HEK293 (cell line): ENCODE measurements around the gene CABLES2.
A peak's percentile ranks its signal among the peaks of the same experiment; 100 is the strongest.

ENCODE experiments used
- CTCF ChIA-PET: fragments of 350-600 bp; formaldehyde crosslinking; extraction: SDS; loops from one replicate; lab custom pipeline; 2021; ENCODE audit warnings: antibody characterized with exemption; lab: Yijun Ruan, JAX
- POLR2A ChIA-PET: fragments of 300-600 bp; formaldehyde crosslinking; extraction: SDS; loops from one replicate; lab custom pipeline; 2020; ENCODE audit warnings: antibody characterized with exemption, inconsistent platforms; lab: Yijun Ruan, JAX
- H3K27ac ChIP-seq: fragments of 200-500 bp; sonication (Bioruptor generic); 2 replicates; pipeline ENCODE4 v1.5.1; 2014; ENCODE audit warnings: low read depth, low read length, control low read depth, inconsistent platforms; ENCODE audit errors: extremely low read depth
- H3K36me3 ChIP-seq, 2 experiments: fragments of 200-500 bp in 1 of 2; sonication (Bioruptor generic) in 1 of 2; 1 replicate in 1 of 2; 2 replicates in 1 of 2; pipeline ENCODE4 v1.5.1; 2014 to 2017; ENCODE audit warnings: inconsistent platforms in 2 of 2, low read length in 2 of 2; ENCODE audit not compliant: control insufficient read depth in 2 of 2, insufficient read depth in 1 of 2
- H3K4me1 ChIP-seq: fragments of 200-500 bp; sonication (Bioruptor generic); 2 replicates; pipeline ENCODE4 v1.5.1; 2014; ENCODE audit warnings: mild to moderate bottlenecking, low read length, inconsistent platforms; ENCODE audit not compliant: control insufficient read depth, insufficient read depth
- H3K4me3 ChIP-seq: 2 replicates; pipeline ENCODE4 v1.5.1; 2011; ENCODE audit warnings: low read depth, mild to moderate bottlenecking, control low read depth, low read length, moderate library complexity
- H3K9me3 ChIP-seq: fragments of 200-500 bp; sonication (Bioruptor generic); 2 replicates; pipeline ENCODE4 v1.5.1; 2014; ENCODE audit warnings: low read depth, low read length, inconsistent platforms; ENCODE audit not compliant: control insufficient read depth, insufficient read depth
- FEZF1 ChIP-seq: fragments of 450-650 bp; formaldehyde crosslinking; IDR thresholded peaks from 2 replicates; pipeline ENCODE4 v1.5.1; 2016; ENCODE audit warnings: missing biosample characterization, missing genetic modification characterization
- GLI4 ChIP-seq: fragments of 450-650 bp; formaldehyde crosslinking; IDR thresholded peaks from 2 replicates; pipeline ENCODE4 v1.5.1; 2016; ENCODE audit warnings: missing biosample characterization, missing genetic modification characterization
- KLF10 ChIP-seq: fragments of 450-650 bp; IDR thresholded peaks from 2 replicates; pipeline ENCODE4 v1.5.1; 2018; ENCODE audit warnings: missing biosample characterization, mild to moderate bottlenecking, missing genetic modification characterization
- PRDM1 ChIP-seq: fragments of 450-650 bp; formaldehyde crosslinking; IDR thresholded peaks from 2 replicates; pipeline ENCODE4; 2016; ENCODE audit warnings: missing biosample characterization, missing genetic modification characterization
- SP3 ChIP-seq: fragments of 450-650 bp; formaldehyde crosslinking; IDR thresholded peaks from 2 replicates; pipeline ENCODE4 v1.5.1; 2016; ENCODE audit warnings: missing biosample characterization, missing genetic modification characterization
- TCF7L2 ChIP-seq: IDR thresholded peaks from 2 replicates; pipeline ENCODE4 v1.6.1; 2011; ENCODE audit warnings: low read depth, mild to moderate bottlenecking, inconsistent platforms, low read length, moderate library complexity, borderline replicate concordance
- ZFP69B ChIP-seq: fragments of 450-650 bp; formaldehyde crosslinking; IDR thresholded peaks from 2 replicates; pipeline ENCODE4 v1.5.1; 2016; ENCODE audit warnings: missing biosample characterization, missing genetic modification characterization
- ZIC2 ChIP-seq: fragments of 450-650 bp; formaldehyde crosslinking; IDR thresholded peaks from 2 replicates; pipeline ENCODE4 v1.5.1; 2016; ENCODE audit warnings: missing biosample characterization, missing genetic modification characterization
- ZNF10 ChIP-seq: fragments of 450-650 bp; formaldehyde crosslinking; IDR thresholded peaks from 2 replicates; pipeline ENCODE4 v1.5.1; 2017; ENCODE audit warnings: missing biosample characterization, missing genetic modification characterization
- ZNF138 ChIP-seq: fragments of 450-650 bp; formaldehyde crosslinking; IDR thresholded peaks from 2 replicates; pipeline ENCODE4 v1.5.1; 2016; ENCODE audit warnings: missing biosample characterization, missing genetic modification characterization, borderline replicate concordance
- ZNF184 ChIP-seq: fragments of 450-650 bp; IDR thresholded peaks from 2 replicates; pipeline ENCODE4 v1.5.1; 2018; ENCODE audit warnings: missing biosample characterization, mild to moderate bottlenecking, missing genetic modification characterization
- ZNF571 ChIP-seq: fragments of 450-650 bp; formaldehyde crosslinking; IDR thresholded peaks from 2 replicates; pipeline ENCODE4 v1.5.0; 2017; ENCODE audit warnings: missing biosample characterization, missing genetic modification characterization
- ZNF664 ChIP-seq: fragments of 450-650 bp; formaldehyde crosslinking; IDR thresholded peaks from 2 replicates; pipeline ENCODE4 v1.5.1; 2016; ENCODE audit warnings: missing biosample characterization, missing genetic modification characterization
- TF ChIP-seq, protein P1 (sequence below): fragments of 450-650 bp; formaldehyde crosslinking; IDR thresholded peaks from 2 replicates; pipeline ENCODE4 v1.5.1; 2017; ENCODE audit warnings: missing biosample characterization, missing genetic modification characterization
- TF ChIP-seq, protein P2 (sequence below): fragments of 450-650 bp; formaldehyde crosslinking; IDR thresholded peaks from 2 replicates; pipeline ENCODE4 v1.5.1; 2016; ENCODE audit warnings: missing biosample characterization, missing genetic modification characterization
- TF ChIP-seq, protein P3 (sequence below): fragments of 450-650 bp; formaldehyde crosslinking; IDR thresholded peaks from 2 replicates; pipeline ENCODE4 v1.5.1; 2016; ENCODE audit warnings: missing biosample characterization, missing genetic modification characterization

CABLES2 gene

DNA sequence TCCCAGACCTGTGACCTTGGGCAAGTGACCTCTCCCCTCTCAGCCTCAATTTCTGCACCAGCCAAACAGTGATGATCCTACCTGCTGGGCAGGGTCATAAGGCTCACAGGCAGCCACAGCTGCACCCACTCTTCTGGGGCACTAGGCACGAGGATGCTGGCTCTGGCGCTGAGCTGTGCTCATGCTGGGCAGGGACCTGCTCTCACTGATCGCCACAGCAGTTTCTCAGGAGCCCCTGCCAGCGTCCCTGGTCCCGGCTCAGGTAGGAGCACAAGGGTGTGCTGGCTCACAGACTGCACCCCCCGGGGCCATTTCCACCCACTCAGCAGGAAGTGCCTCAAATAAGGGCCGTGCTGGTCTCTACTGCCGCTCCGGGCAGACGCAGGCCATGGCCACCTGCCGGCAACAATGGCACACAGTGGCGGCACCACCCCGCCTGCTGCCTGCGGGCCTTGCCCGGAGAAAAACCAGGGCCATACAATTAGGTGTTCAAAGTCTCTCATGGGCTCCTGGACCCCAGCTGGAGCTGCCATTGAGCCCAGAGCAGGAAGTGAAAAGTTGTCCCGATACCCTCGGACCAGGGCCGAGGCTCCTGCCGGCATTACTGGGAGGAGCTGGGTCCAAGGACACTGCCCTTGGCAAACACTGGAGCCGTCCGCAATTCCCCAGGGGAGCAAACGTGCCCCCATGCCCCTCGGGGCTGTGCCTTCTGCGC is 4.6 kb upstream of the CABLES2 start:
- H3K27ac ChIP-seq: no peak overlapping the region
- TF ChIP-seq ZFP69B (tag by site-specific recombination): no peak
- TF ChIP-seq ZNF184 (tag by site-specific recombination): no peak
- TF ChIP-seq PRDM1 (tag by site-specific recombination): no peak
- TF ChIP-seq ZIC2 (tag by site-specific recombination): peak; percentile 96
- TF ChIP-seq, protein P1, sequence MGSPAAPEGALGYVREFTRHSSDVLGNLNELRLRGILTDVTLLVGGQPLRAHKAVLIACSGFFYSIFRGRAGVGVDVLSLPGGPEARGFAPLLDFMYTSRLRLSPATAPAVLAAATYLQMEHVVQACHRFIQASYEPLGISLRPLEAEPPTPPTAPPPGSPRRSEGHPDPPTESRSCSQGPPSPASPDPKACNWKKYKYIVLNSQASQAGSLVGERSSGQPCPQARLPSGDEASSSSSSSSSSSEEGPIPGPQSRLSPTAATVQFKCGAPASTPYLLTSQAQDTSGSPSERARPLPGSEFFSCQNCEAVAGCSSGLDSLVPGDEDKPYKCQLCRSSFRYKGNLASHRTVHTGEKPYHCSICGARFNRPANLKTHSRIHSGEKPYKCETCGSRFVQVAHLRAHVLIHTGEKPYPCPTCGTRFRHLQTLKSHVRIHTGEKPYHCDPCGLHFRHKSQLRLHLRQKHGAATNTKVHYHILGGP (tag by site-specific recombination): no peak
- CTCF ChIA-PET: interaction anchor here (0.9 to 3.1 kb wide), 7 partner anchors 11 to 380 kb away, joined by 3 to 18 read pairs (median 5); no protein-coding TSS in a partner anchor

DNA sequence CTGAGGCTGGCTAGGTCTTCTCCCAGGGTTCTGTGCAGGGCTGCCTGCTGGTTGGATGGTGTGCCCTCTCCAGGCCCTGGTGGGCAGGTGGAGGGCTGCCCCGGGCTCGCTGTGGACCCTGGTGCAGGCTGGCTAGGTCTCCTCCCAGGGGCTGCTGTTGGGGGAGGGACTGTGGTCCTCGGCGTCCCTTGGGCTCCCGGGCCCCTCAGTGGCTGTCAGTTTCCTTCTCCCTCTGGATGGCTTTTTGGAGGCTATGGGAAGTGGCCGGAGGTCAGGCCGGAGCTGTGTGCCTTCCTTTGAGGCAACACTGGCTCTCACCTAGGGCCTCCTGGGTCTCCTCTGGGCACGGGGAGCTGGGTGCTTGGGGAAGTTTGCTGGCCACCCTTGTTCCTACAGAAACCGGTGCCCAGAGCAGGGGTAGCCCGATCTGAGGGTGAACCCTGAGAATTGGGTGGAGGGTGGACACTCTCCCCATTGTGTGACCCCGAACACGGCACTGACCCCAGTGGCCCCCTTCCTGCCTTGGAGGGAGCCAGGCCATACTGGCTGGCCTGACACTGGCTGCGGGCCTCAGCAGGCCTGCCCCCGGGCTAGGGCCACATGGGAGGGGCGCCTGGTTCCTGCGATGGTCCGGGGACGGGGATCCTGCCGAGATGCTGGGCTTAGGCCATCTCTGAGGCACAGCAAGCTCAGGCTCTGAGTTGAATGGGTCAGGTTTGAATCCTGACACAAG is 3.8 kb upstream of the CABLES2 start:
- Histone ChIP-seq H3K9me3 (no peaks in the 10 kb centered on the region), H3K27ac (no peak overlapping the region), H3K36me3 (no peaks in the 10 kb centered on the region), H3K4me3 (no peak overlapping the region), H3K4me1 (peaks cover 6% of the 10 kb centered on the region; the same call in 1 of the 2 replicates)
- POLR2A ChIA-PET: interaction anchor here (1.2 kb wide), 1 partner anchor 24 kb away, joined by 6 read pairs; the partner anchor contains the start of gene RPS21
- CTCF ChIA-PET: interaction anchor here (0.7 to 3.1 kb wide), 13 partner anchors 8 to 380 kb away, joined by 3 to 18 read pairs (median 5); no protein-coding TSS in a partner anchor
- TF ChIP-seq SP3 (no peak), ZNF571 (no peak), TCF7L2 (no peak), FEZF1 (no peak), KLF10 (tag by site-specific recombination) (no peak), ZNF10 (tag by site-specific recombination) (no peak), ZNF664 (tag by site-specific recombination) (no peak), ZNF138 (no peak), GLI4 (tag by site-specific recombination) (no peak)
- TF ChIP-seq, protein P2, sequence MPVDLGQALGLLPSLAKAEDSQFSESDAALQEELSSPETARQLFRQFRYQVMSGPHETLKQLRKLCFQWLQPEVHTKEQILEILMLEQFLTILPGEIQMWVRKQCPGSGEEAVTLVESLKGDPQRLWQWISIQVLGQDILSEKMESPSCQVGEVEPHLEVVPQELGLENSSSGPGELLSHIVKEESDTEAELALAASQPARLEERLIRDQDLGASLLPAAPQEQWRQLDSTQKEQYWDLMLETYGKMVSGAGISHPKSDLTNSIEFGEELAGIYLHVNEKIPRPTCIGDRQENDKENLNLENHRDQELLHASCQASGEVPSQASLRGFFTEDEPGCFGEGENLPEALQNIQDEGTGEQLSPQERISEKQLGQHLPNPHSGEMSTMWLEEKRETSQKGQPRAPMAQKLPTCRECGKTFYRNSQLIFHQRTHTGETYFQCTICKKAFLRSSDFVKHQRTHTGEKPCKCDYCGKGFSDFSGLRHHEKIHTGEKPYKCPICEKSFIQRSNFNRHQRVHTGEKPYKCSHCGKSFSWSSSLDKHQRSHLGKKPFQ (tag by site-specific recombination): no peak
- TF ChIP-seq, protein P3, sequence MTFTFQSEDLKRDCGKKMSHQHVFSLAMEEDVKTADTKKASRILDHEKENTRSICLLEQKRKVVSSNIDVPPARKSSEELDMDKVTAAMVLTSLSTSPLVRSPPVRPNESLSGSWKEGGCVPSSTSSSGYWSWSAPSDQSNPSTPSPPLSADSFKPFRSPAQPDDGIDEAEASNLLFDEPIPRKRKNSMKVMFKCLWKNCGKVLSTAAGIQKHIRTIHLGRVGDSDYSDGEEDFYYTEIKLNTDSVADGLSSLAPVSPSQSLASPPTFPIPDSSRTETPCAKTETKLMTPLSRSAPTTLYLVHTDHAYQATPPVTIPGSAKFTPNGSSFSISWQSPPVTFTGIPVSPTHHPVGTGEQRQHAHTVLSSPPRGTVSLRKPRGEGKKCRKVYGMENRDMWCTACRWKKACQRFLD (tag by site-specific recombination): no peak

More for the DNA sequence above, 4.6 kb upstream of the CABLES2 start:
- POLR2A ChIA-PET: no interaction called here
- H3K36me3 ChIP-seq: no peaks in the 10 kb centered on the region
- peaks cover 4% of the 10 kb centered on the region; the same call in 1 of the 2 replicates for H3K4me1 ChIP-seq
- no peaks in the 10 kb centered on the region for H3K9me3 ChIP-seq
- H3K4me3 ChIP-seq: no peak overlapping the region
